Upper lobe of left lung (tissue), 6 donors: ENCODE measurements around the gene DCX. TPM values are rescaled to one million over a fixed set of nuclear protein-coding genes. Genes with fewer than 3 reads are reported as not detected.

ENCODE experiments used
- ATAC-seq, 2 donors: fragments of 200-7000 bp; cut with Tn5 transposase; one replicate each; pipeline ENCODE4 v1.9.1; 2022; ENCODE audit warnings: mild to moderate bottlenecking in 2 of 2, moderate library complexity in 2 of 2; ENCODE audit not compliant: low FRiP score in 2 of 2
- DNase-seq, 2 donors: peaks; one replicate each; pipeline ENCODE4 v3.0.0-alpha.2; 2019 to 2020
- H3K27ac ChIP-seq, 4 donors: fragments of 200-600 bp; sonication (generic); one replicate each; pipeline ENCODE4 v1.5.1; 2016 to 2019
- H3K27me3 ChIP-seq, 4 donors: fragments of 200-600 bp; sonication (generic); one replicate each; pipeline ENCODE4 v1.5.1; 2017 to 2019
- H3K36me3 ChIP-seq, 4 donors: fragments of 200-600 bp; sonication (generic); one replicate each; pipeline ENCODE4 v1.5.1; 2016 to 2019
- H3K4me1 ChIP-seq, 4 donors: fragments of 200-600 bp; sonication (generic); one replicate each; pipeline ENCODE4 v1.5.1; 2018 to 2019
- H3K4me3 ChIP-seq, 4 donors: fragments of 200-600 bp; sonication (generic); one replicate each; pipeline ENCODE4 v1.5.1; 2017 to 2019; ENCODE audit warnings: mild to moderate bottlenecking in 2 of 4, moderate library complexity in 1 of 4
- H3K9me3 ChIP-seq, 4 donors: fragments of 200-600 bp; sonication (generic); one replicate each; pipeline ENCODE4 v1.5.1; 2018 to 2019
- CTCF ChIP-seq, 6 experiments: fragments of 450-650 bp in 4 of 6; fragments of 200-600 bp in 2 of 6; sonication (generic) in 2 of 6; IDR thresholded peaks; one replicate each; pipeline ENCODE4 v1.5.1; 2016 to 2019; ENCODE audit warnings: antibody characterized with exemption in 6 of 6
- EP300 ChIP-seq, 4 donors: sonication (generic); formaldehyde crosslinking; IDR thresholded peaks; one replicate each; pipeline ENCODE4 v1.5.1; 2017; ENCODE audit warnings: antibody characterized with exemption in 4 of 4, control low read depth in 2 of 4
- POLR2A ChIP-seq, 4 donors: fragments of 450-650 bp; IDR thresholded peaks; one replicate each; pipeline ENCODE4 v1.5.1; 2016 to 2017; ENCODE audit warnings: antibody characterized with exemption in 4 of 4, mild to moderate bottlenecking in 2 of 4
- POLR2AphosphoS5 ChIP-seq, 2 donors: sonication (generic); formaldehyde crosslinking; IDR thresholded peaks; one replicate each; pipeline ENCODE4 v1.5.1; 2017; ENCODE audit warnings: antibody characterized with exemption in 2 of 2
- WGBS, 2 donors: methylation state at CpG; one replicate each; pipeline ENCODE4 v1.1.5; 2017 to 2018; 5-methylcytosine and 5-hydroxymethylcytosine counted together
- total RNA-seq, 6 donors: library from RNA; depleted of rRNA in 4 of 6; stranded (reverse); fragments of >200 nt in 4 of 6; gene quantifications; one replicate each; pipeline versions ENCODE4 v1.1.0 to v1.2.1, GENCODE V29; 2016 to 2021
- donor health status: DM: no; HTN: no; CAD: no; lungs with moderate emphysema.
- donor health status: DM: no; HTN: yes; CAD: no; lungs with severe emphysema.

The DCX gene
- total RNA-seq, 6 donors from 2014 or later = not detected

DNA sequence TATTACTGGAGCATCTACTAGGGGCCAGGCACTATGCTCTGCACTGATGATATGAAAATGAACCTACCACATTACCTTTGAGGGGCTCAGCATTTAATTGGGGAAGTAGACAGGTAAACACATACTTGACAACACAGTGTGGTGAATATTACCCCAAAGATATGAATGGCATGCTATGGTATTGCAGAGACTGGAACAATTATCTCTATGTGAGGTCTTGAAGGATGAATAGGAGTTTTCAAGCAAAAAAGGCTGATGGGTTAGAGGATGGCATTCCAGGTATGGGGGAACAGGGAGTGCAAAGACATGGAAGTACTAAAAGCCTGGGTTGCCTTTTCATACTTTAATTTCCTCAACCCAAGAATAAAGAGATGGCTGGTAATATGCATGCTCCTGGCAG lies 82.6 kb downstream of the DCX start:
- Histone ChIP-seq H3K36me3 (no peaks in the 10 kb centered on the region), H3K27me3 (no peaks in the 10 kb centered on the region), H3K4me1 (no peaks in the 10 kb centered on the region), H3K4me3 (no peak overlapping the region), H3K9me3 (no peaks in the 10 kb centered on the region), H3K27ac (no peak overlapping the region)
- ATAC-seq (no peak), DNase-seq (no peak)
- TF ChIP-seq POLR2AphosphoS5 (IDR thresholded peaks at IDR 0.05) = no peak
- TF ChIP-seq EP300 (IDR thresholded peaks at IDR 0.05) = no peak
- TF ChIP-seq CTCF (IDR thresholded peaks at IDR 0.05) = no peak
- TF ChIP-seq POLR2A (IDR thresholded peaks at IDR 0.05) = no peak

DNA sequence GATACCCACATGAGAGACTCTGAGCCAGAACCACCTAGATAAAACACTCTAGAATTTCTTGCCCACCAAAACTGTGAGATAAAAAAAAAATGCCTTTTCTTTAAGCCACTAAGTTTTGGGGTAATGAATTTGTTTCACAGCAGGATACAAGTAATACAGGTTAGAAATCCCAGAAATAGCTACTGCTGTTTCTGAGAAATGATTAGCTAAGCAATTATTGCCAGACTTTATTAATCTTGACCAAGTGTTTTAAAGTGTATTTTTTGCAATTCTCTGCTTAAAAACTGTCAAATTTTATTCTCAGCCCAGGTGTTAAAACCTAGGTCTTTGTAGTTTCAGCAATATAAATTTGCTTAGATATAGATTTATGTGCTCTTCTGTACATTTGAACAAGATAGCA lies 83.1 kb downstream of the DCX start:
- TF ChIP-seq CTCF (IDR thresholded peaks at IDR 0.05) (no peak), POLR2AphosphoS5 (IDR thresholded peaks at IDR 0.05) (no peak), POLR2A (IDR thresholded peaks at IDR 0.05) (no peak), EP300 (IDR thresholded peaks at IDR 0.05) (no peak)
- no peaks in the 10 kb centered on the region for H3K4me1 ChIP-seq
- H3K27ac ChIP-seq = no peak overlapping the region
- ATAC-seq (no peak), DNase-seq (no peak)
- no peaks in the 10 kb centered on the region for H3K9me3 ChIP-seq
- H3K36me3 ChIP-seq = no peaks in the 10 kb centered on the region
- H3K27me3 ChIP-seq = no peaks in the 10 kb centered on the region
- H3K4me3 ChIP-seq = no peak overlapping the region

DNA sequence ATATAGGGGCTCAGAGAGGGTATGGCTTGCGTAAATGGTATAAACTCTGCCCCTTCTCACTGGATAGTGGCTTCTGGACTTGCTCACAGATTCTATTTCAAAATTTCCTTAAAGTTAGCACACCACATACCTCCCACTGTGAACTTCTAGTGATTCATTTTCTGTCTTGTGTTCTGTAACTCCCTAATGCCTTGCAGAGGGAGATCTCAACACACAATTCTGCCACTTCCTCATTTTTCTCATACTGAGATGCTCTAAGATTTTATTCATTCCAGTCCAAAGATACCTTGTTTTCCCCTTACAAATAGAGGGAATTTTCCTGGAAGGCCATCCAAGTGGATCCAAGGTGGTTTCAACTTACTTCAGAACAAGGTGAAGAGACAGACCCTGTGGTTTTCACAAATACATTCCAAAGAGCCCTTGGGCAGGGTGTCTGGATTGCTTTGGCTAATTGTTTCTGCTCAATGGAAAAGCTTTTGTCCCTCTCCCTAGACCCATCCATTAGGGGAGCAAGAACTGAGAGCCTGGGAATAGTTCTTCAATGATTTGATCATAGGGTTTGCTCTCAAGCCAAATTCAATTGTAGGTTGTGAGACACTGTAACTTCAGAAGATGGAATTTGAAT lies 89.6 kb downstream of the DCX start:
- no peak for DNase-seq
- H3K4me3 ChIP-seq = no peak overlapping the region
- no peaks in the 10 kb centered on the region for H3K9me3 ChIP-seq
- no peaks in the 10 kb centered on the region for H3K36me3 ChIP-seq
- no peaks in the 10 kb centered on the region for H3K27me3 ChIP-seq
- H3K27ac ChIP-seq = no peak overlapping the region
- WGBS, 2 donors = 83 to 86% methylated on average over 1 of the region's 1 CpG
- H3K4me1 ChIP-seq = no peaks in the 10 kb centered on the region
- TF ChIP-seq POLR2AphosphoS5 (IDR thresholded peaks at IDR 0.05) (no peak), CTCF (IDR thresholded peaks at IDR 0.05) (no peak), POLR2A (IDR thresholded peaks at IDR 0.05) (no peak), EP300 (IDR thresholded peaks at IDR 0.05) (no peak)
- no peak for ATAC-seq

GRCh38 chrX:111319451-111319850 lies 92.5 kb downstream of the DCX start:
- Histone ChIP-seq H3K27me3 (no peaks in the 10 kb centered on the region), H3K9me3 (no peaks in the 10 kb centered on the region), H3K36me3 (no peaks in the 10 kb centered on the region), H3K4me3 (no peak overlapping the region), H3K27ac (no peak overlapping the region), H3K4me1 (no peaks in the 10 kb centered on the region)
- WGBS, 2 donors = 46 to 73% methylated on average over 4 of the region's 4 CpGs
- no peak for ATAC-seq
- TF ChIP-seq EP300 (IDR thresholded peaks at IDR 0.05) = no peak
- no peak for TF ChIP-seq POLR2AphosphoS5 (IDR thresholded peaks at IDR 0.05)
- no peak for TF ChIP-seq CTCF (IDR thresholded peaks at IDR 0.05)
- no peak for TF ChIP-seq POLR2A (IDR thresholded peaks at IDR 0.05)
- DNase-seq = no peak

DNA sequence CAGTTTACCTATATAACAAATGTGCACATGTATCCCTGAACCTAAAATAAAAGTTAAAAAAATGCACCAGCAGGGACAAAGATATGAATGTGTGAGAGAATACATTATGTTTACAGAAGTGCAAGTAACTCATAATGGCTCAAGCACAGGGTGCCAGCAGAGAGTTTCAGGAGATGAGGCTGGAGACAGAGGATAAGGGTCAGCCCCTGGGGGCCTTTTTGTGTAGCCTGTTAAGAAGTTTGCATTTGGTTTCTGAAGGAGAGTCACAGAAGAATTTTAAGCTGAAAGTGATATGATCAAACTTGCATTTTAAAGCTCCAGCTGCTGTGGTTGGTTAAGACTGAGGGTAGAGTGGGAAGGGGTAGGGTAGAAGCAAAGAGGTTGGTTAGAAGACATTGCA lies 93.1 kb downstream of the DCX start:
- no peak for ATAC-seq
- H3K27me3 ChIP-seq = no peaks in the 10 kb centered on the region

More for the DNA sequence above, 93.1 kb downstream of the DCX start:
- Histone ChIP-seq H3K4me1 (no peaks in the 10 kb centered on the region), H3K9me3 (no peaks in the 10 kb centered on the region), H3K4me3 (no peak overlapping the region), H3K27ac (no peak overlapping the region), H3K36me3 (no peaks in the 10 kb centered on the region)
- no peak for TF ChIP-seq CTCF (IDR thresholded peaks at IDR 0.05)
- no peak for TF ChIP-seq POLR2AphosphoS5 (IDR thresholded peaks at IDR 0.05)
- no peak for TF ChIP-seq POLR2A (IDR thresholded peaks at IDR 0.05)
- TF ChIP-seq EP300 (IDR thresholded peaks at IDR 0.05) = no peak
- DNase-seq = no peak
